Panc1 (cell line): ENCODE results near the gene RAB3B. TPM values are rescaled to one million over a fixed set of nuclear protein-coding genes. Genes with fewer than 3 reads are reported as not detected.

Experiments used
- ATAC-seq: fragments of 200-7000 bp; cut with Tn5 transposase; 2 replicates; pipeline ENCODE4 v1.9.1; 2020; ENCODE audit warnings: mild to moderate bottlenecking, moderate library complexity
- BruUV-seq: library from RNA; stranded (reverse); fragments of 400-500 nt; replicated peaks from 2 replicates; lab custom pipeline; 2021; lab: Mats Ljungman, UMichigan
- CTCF ChIA-PET: fragments of 300-600 bp; sonication (Branson Sonifier 250); formaldehyde crosslinking; loops from one replicate; lab custom pipeline; 2022; ENCODE audit warnings: antibody characterized with exemption; lab: Charles Lee
- POLR2A ChIA-PET: fragments of 300-600 bp; sonication (Branson Sonifier 250); formaldehyde crosslinking; loops from one replicate; lab custom pipeline; 2022; ENCODE audit warnings: antibody characterized with exemption; lab: Charles Lee
- DNase-seq: peaks from one replicate; pipeline ENCODE4 v3.0.0-alpha.2; 2010; ENCODE audit warnings: low read depth, low spot score
- H3K27ac ChIP-seq: 2 replicates; pipeline ENCODE4 v1.5.1; 2011; ENCODE audit warnings: mild to moderate bottlenecking, low read length, inconsistent platforms
- H3K27me3 ChIP-seq: fragments of 200-500 bp; sonication (Bioruptor generic); 2 replicates; pipeline ENCODE4 v1.6.0; 2014; ENCODE audit warnings: low read length, inconsistent platforms; ENCODE audit not compliant: control insufficient read depth, insufficient read depth
- H3K36me3 ChIP-seq: fragments of 200-500 bp; sonication (Bioruptor generic); 2 replicates; pipeline ENCODE4 v1.5.1; 2014; ENCODE audit warnings: inconsistent platforms, mild to moderate bottlenecking, low read length, moderate library complexity; ENCODE audit not compliant: control insufficient read depth, insufficient read depth
- H3K4me1 ChIP-seq: 2 replicates; pipeline ENCODE4 v1.5.1; 2011; ENCODE audit warnings: inconsistent platforms, mild to moderate bottlenecking, low read length, moderate library complexity; ENCODE audit not compliant: control insufficient read depth, insufficient read depth
- H3K4me3 ChIP-seq, 2 experiments: 2 replicates each; pipeline ENCODE4 v1.5.1; 2011 to 2012; ENCODE audit warnings: low read depth in 2 of 2, low read length in 2 of 2, mild to moderate bottlenecking in 2 of 2, inconsistent platforms in 1 of 2, moderate library complexity in 1 of 2
- H3K9me3 ChIP-seq: fragments of 200-500 bp; sonication (Bioruptor generic); 2 replicates; pipeline ENCODE4 v1.5.1; 2014; ENCODE audit warnings: low read depth, mild to moderate bottlenecking, inconsistent platforms, low read length, moderate library complexity; ENCODE audit not compliant: control insufficient read depth, insufficient read depth
- CTCF ChIP-seq: fragments of 450-650 bp; IDR thresholded peaks from 2 replicates; pipeline ENCODE4 v1.5.1; 2017; ENCODE audit warnings: mild to moderate bottlenecking
- POLR2AphosphoS5 ChIP-seq: IDR thresholded peaks from 2 replicates; pipeline ENCODE4 v1.6.1; 2012; ENCODE audit warnings: mild to moderate bottlenecking, low read depth, low read length, moderate library complexity
- SIN3A ChIP-seq: IDR thresholded peaks from 2 replicates; pipeline ENCODE4 v1.6.1; 2012; ENCODE audit warnings: low read depth, mild to moderate bottlenecking, low read length, moderate library complexity, borderline replicate concordance; ENCODE audit not compliant: insufficient read depth
- TCF7L2 ChIP-seq: IDR thresholded peaks from 2 replicates; pipeline ENCODE4 v1.6.1; 2011; ENCODE audit warnings: mild to moderate bottlenecking, low read depth, low read length, inconsistent platforms
- in situ Hi-C: cut with HindIII; loops from 2 replicates; pipeline ENCODE4 v1.10.0; 2016; ENCODE audit warnings: low sequenced_read_pairs, low pct_unique_long_range_greater_than_20kb
- intact Hi-C: fragments of 100-400 bp; cut with micrococcal nuclease; formaldehyde crosslinking; loops from one replicate; pipeline ENCODE4 v1.10.0; 2022; ENCODE audit not compliant: unreplicated experiment
- total RNA-seq: library from RNA; stranded (reverse); gene quantifications from one replicate; pipeline ENCODE4 v1.2.1, GENCODE V29; 2021; ENCODE audit not compliant: unreplicated experiment
- TF ChIP-seq, protein P1 (sequence below), 2 experiments: IDR thresholded peaks; 2 replicates each; pipeline ENCODE4 v1.6.1; 2011 to 2012; ENCODE audit warnings: low read depth in 2 of 2, control low read depth in 1 of 2, low read length in 1 of 2, mild to moderate bottlenecking in 1 of 2, moderate library complexity in 1 of 2; ENCODE audit not compliant: insufficient read depth in 1 of 2

The RAB3B gene
- total RNA-seq, 1 experiment from 2014 or later: 1.2 TPM

DNA sequence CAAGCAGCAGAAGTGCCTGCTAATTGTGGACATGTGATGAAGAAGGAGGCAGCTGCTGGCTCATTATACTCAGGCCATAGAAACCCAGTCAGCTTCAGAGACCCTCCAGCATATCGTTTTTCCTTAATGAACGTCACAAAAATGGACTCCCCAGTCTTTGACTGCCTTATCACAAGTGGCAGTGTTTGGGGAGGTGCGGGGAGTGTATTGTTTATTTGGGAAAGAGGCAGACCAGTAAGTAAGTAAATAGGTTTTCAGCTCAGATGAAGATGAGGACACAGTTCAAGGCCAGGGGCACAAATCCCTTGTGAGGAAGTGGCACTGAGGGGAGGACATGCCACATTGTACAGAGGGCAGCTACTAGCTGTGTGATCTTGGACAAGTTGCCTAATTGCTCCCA lies 68.5 kb downstream of the RAB3B start:
- no TSS peak for BruUV-seq
- Histone ChIP-seq H3K4me1 (no peaks in the 10 kb centered on the region), H3K27ac (no peak overlapping the region), H3K27me3 (peaks cover 2% of the 10 kb centered on the region; the same call in 1 of the 2 replicates), H3K9me3 (no peaks in the 10 kb centered on the region), H3K36me3 (no peaks in the 10 kb centered on the region), H3K4me3 (no peak overlapping the region)
- no peak for TF ChIP-seq POLR2AphosphoS5
- TF ChIP-seq CTCF: no peak
- no peak for TF ChIP-seq SIN3A
- no peak for TF ChIP-seq TCF7L2
- TF ChIP-seq, protein P1, sequence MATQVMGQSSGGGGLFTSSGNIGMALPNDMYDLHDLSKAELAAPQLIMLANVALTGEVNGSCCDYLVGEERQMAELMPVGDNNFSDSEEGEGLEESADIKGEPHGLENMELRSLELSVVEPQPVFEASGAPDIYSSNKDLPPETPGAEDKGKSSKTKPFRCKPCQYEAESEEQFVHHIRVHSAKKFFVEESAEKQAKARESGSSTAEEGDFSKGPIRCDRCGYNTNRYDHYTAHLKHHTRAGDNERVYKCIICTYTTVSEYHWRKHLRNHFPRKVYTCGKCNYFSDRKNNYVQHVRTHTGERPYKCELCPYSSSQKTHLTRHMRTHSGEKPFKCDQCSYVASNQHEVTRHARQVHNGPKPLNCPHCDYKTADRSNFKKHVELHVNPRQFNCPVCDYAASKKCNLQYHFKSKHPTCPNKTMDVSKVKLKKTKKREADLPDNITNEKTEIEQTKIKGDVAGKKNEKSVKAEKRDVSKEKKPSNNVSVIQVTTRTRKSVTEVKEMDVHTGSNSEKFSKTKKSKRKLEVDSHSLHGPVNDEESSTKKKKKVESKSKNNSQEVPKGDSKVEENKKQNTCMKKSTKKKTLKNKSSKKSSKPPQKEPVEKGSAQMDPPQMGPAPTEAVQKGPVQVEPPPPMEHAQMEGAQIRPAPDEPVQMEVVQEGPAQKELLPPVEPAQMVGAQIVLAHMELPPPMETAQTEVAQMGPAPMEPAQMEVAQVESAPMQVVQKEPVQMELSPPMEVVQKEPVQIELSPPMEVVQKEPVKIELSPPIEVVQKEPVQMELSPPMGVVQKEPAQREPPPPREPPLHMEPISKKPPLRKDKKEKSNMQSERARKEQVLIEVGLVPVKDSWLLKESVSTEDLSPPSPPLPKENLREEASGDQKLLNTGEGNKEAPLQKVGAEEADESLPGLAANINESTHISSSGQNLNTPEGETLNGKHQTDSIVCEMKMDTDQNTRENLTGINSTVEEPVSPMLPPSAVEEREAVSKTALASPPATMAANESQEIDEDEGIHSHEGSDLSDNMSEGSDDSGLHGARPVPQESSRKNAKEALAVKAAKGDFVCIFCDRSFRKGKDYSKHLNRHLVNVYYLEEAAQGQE (IDR thresholded peaks at IDR 0.05; ENCODE audit: insufficient read depth in 1 of 2, low read depth in 2 of 2, low read length in 1 of 2): no peak
- DNase-seq: no peak
- in situ Hi-C loops: no loop called here
- intact Hi-C loops: no loop called here
- POLR2A ChIA-PET: no interaction called here
- ATAC-seq: no peak
- CTCF ChIA-PET: no interaction called here

- POLR2A ChIA-PET: no interaction called here
- H3K27me3 ChIP-seq: peaks cover 2% of the 10 kb centered on the region; the same call in 1 of the 2 replicates
- ATAC-seq: no peak
- no peak overlapping the region for H3K4me3 ChIP-seq
- H3K4me1 ChIP-seq: no peaks in the 10 kb centered on the region
- intact Hi-C loops: no loop called here
- DNase-seq: no peak
- no peak overlapping the region for H3K27ac ChIP-seq
- in situ Hi-C loops: no loop called here
- H3K36me3 ChIP-seq: no peaks in the 10 kb centered on the region
- BruUV-seq: no TSS peak
- CTCF ChIA-PET: no interaction called here
- TF ChIP-seq, protein P1 (IDR thresholded peaks at IDR 0.05; ENCODE audit: insufficient read depth in 1 of 2, low read depth in 2 of 2, low read length in 1 of 2): no peak
- TF ChIP-seq TCF7L2 (no peak), POLR2AphosphoS5 (no peak), SIN3A (no peak), CTCF (no peak)
- no peaks in the 10 kb centered on the region for H3K9me3 ChIP-seq
Measured at GRCh38 chr1:51920130-51920529, 70.4 kb downstream of the RAB3B start.
